ENCODE data around the gene EIF1.
A peak's percentile ranks its signal among the peaks of the same experiment; 100 is the strongest.
"Not testable (repeated sequence)": the region's sequence is repeated elsewhere in the genome, so short reads cannot be mapped to it uniquely, and the experiment has no call there.

Gene EIF1

DNA sequence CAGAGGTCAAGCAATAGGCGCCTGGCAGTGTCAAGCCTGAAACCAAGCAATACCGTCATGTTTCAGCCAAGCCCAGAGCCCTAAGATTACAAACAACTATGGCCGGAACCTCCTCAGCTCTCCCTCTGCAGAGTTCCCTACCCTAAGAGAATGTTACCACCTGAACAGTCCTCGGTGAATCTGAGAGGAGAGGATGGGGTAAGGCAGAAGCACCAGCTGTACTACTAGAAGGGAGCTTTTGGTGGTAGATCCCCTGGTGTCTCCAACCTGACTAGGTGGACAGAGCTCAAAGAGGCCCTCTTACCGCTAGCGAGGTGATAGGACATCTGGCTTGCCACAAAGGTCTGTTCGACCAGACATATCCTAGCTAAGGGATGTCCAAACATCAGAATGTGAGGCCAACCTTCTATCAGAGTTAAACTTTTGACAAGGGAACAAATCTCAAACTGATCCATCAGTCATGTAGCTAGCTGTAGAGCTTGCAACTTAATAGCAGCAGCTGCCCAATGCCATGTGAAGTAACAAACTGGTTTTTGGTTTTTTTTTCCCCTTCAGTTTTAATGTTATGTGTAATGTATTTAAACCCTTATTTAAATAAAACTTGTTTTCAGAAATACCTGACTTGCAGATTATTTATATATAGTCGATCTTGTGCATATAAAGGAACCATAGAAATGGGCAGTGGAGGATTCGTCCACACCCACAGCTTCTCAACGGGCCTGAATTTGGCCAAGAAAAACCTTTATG lies 2.5 kb downstream of the EIF1 start:
- DNase-seq (ENCODE audit: insufficient read length, low spot score): no peak
- no peak for FAIRE-seq
- TF ChIP-seq POLR2A (IDR thresholded peaks at IDR 0.05; ENCODE audit: low read depth, low read length): no peak

DNA sequence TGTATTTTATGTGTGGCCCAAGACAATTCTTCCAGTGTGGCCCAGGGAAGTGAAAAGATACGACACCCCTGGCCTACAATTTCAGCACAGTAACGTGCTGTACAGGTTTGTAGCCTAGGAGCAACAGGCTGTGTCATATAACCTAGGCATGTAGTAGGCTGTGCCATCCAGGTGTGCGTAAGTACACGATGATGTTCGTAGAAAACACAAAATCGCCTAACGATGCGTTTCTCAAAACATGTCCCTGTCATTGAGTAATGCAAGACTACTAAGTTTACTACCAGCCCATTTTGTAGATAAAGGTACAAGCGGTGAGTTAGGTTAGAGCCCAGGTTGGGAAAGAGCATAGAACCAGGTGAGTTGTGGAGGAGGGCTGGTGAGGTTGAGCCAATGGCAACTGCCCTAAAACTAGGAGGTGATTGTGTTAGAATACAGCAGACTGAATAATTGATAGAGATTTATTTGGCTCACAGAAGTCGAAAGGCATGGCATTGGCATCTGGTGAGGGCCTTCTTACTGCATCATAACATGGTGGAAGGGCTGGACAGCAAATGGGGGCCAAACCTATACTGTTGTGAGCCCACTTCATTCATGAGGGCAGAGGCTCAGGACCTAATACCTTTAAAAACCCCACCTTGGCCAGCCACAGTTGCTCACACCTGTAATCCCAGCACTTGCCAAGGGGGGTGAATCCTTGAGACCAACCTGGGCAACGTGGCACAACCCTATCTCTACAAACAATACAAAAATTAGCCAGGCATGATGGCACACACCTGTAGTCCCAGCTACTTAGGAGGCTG lies 4.2 kb downstream of the EIF1 start:
- FAIRE-seq: no peak

DNA sequence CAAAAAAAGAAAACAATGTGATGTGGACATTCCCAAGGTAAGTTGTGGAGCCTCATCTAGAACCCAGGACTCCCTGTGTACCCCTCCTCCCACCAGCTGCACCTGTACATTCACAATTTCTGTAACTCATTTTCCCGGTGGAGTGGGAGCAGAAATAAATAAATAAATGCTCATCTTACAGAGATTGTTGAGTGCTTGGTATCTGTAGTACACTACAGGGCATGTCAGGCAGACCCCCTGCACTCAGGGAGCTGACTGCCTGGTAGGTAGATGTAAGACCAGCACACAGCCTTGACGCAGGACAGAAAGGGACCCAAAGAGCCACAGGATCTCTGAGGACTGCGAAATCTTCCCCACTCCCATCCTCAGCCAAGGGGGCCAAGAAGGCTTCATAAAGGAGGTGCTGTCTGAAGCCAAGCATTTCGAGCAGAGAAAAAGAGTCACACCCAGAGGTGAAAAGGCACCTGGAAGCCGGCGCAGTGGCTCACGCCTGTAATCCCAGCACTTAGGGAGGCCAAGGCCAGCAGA lies 6.5 kb downstream of the EIF1 start:
- no peak for FAIRE-seq
- no peak for TF ChIP-seq POLR2A (IDR thresholded peaks at IDR 0.05; ENCODE audit: low read depth, low read length)
- no peak for DNase-seq (ENCODE audit: insufficient read length, low spot score)

More for the DNA sequence above, 4.2 kb downstream of the EIF1 start:
- no peak for DNase-seq (ENCODE audit: insufficient read length, low spot score)
- TF ChIP-seq POLR2A (IDR thresholded peaks at IDR 0.05; ENCODE audit: low read depth, low read length): 0 out of 2 replicates have a peak, but pooled peaks have one; percentile 20

DNA sequence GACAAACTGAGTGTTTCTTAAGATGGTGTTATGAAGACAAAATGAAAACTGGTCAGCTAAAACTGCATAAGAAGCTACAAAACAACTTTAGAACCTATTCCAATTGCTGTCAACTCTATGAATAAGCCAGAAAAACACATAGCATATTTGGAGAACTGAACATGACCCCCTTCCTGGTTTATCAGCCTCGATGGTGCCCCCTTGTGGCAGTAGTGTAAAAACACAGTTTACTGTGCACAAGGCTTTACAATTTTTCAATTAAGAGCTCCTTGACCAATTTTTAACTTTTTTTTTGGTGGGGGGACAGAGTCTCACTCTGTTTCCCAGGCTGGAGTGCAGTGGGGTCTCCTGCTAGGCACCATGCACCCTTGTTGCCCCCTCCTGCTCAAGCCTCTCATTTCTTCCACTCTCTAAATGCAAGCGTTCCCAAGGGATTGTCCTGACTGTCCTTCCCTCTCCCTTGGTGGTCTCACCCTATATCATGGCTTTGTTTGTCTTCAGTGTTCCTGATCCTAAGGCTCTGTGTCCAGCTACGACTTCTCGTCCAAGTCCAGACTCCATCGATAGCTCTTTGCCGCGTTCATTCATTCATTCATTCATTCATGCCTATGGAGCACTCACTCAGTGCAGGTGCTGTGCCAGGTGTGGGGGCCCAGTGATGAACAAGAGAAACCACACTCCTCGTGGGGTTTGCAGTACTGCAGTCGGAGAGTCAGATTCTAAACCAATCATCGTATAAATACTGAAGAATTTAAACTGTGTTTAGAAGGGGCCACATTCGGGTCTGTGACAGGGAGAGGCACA lies 7.5 kb downstream of the EIF1 start:
- DNase-seq (ENCODE audit: insufficient read length, low spot score): peak; percentile 60

DNA sequence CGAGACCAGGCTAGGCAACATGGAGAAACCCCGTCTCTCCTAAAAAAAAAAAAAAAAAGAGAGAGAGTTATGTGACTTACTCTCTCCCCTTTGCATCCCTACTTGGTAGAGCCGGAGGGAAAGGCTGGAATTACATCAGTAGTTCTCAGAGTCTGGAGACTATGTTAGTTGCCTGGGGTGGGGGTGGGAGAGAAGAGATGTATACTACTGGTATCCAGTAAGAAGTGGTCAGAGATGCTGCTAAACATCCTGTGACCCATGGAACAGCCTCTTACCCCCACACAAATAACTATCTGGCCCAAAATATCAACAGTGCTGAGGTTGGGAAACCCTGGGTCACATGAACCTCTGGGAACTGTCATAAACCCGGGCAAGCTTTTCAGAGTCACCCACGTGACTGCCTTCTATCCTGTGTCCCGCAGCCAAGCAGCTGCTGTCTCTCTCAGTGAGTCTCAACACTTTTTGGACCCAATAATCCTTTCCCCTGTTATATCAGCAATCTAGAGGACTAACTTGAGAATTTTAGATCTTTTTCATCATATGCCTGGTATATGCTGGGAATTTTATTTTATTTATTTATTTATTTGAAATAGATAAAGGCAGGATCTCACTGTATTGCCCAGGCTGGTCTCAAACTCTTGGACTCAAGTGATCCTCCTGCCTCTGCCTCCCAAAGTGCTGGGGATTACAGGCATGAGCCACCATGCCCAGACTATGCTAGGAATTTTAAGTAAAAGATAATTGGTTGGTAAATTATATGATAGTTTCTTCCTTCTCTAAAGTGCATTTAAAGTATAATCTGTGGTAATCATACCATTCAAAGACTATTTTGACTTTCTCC lies 8.7 kb downstream of the EIF1 start:
- no peak for FAIRE-seq
- no peak for TF ChIP-seq POLR2A (IDR thresholded peaks at IDR 0.05; ENCODE audit: low read depth, low read length)
- no peak for DNase-seq (ENCODE audit: insufficient read length, low spot score)

More for the DNA sequence above, 7.5 kb downstream of the EIF1 start:
- no peak for TF ChIP-seq POLR2A (IDR thresholded peaks at IDR 0.05; ENCODE audit: low read depth, low read length)
- no peak for FAIRE-seq

DNA sequence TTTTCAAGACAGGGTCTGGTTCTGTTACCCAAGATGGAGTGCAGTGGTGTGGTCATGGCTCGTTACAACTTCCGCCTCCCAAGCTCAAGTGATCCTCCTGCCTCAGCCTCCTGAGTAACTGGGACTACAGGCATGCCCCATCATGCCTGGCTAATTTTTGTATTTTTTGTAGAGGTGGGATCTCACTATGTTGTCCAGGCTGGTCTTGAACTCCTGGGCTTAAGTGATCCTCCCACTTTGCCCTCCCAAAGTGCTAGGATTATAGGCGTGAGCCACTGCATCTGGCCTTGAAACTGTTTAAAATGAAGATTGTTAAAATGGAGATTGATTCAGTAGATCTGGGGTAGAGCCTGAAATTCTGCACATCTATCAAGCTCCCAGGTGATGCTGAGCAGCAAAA lies 12.2 kb downstream of the EIF1 start:
- not testable (repeated sequence) for FAIRE-seq; DNase-seq (ENCODE audit: insufficient read length, low spot score)

DNA sequence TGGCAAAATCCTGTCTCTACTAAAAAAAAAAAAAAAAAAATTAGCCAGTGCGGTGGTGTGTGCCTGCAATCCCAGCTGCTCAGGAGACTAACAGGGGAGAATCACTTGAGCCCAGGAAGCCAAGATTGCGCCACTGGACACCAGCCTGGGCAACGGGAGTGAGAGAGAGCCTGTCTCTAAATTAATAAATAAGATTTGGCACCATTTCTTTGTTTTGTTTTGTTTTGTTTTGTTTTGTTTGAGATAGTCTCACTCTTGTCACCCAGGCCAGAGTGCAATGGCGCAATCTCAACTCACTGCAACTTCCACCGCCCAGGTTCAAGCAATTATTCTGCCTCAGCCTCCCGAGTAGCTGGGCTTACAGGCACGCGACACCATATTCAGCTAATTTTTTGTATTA lies 14.0 kb downstream of the EIF1 start:
- no peak for DNase-seq (ENCODE audit: insufficient read length, low spot score)
- TF ChIP-seq POLR2A (IDR thresholded peaks at IDR 0.05; ENCODE audit: low read depth, low read length): no peak
- FAIRE-seq: no peak

DNA sequence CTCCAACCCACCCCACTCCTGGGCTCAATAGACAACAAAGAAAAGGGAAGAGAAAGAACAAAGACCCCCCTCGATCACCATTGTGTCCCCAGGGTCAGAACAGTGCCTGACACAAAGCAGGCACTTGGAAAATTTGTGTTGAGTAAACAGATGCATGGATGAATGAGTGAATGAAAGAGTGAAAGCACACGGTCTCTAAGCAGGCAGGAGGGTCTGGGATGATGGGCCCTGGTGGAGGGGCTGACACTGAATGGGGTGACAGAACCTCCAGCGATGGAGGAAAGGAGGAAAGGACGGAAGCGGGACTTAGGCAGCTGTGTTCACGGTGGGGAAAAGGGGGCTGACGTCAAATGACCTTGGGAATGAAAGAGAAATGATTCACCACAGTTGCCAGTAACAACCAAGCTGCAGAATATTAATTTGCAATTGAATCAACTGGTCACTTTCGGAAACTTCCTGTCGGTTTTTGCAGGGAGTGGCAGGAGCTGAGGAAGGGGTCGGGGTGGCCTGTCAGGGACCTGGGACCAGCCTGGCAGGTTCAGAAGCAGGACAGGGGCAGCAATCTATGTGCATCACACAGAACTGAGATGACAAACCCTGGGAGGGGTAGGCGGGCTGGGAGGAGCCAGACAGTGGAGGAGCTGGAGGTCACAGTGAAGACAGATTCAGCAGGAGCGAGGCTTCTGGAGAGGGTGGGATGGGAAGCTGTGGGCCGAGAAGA lies 16.7 kb downstream of the EIF1 start:
- FAIRE-seq (no peak), DNase-seq (ENCODE audit: insufficient read length, low spot score) (no peak)
- no peak for TF ChIP-seq POLR2A (IDR thresholded peaks at IDR 0.05; ENCODE audit: low read depth, low read length)

DNA sequence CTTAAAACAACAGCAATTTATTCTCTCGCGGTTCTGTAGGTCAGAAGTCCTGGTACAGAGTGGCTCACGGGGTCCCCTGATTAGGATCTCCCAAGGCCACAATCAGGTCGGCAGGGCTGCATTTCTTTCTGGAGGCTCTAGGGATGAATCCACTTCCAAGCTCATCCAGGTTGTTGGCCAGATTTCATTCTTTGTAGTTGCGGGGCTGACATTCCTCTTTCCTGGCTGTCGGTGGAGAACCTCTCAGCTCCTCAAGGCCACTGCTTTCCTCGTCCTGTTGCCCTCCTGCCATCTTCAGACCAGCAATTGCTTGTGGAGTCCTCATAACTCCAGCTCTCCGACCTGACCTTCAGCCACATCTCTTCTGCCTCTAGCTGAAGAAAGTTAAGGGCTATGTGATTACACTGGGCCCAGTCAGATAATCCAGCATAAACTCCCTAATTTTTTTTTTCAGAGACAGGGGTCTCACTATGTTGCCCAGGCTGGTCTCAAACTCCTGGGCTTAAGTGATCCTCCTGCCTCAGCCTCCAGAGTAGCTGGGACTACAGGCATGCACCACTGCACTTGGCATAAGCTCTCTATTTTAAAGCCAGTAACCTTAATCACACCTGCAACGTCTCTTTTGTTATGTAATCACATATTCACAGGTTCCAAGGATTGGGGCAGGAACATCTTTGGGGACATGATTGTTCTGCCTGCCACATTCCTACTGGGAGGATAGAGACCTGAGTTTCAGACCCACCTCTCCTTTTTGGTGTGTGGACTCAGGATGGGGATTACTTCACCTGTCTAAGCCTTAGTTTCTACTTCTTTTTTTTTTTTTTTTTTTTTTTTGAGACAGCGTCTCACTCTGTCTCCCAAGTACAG lies 19.4 kb downstream of the EIF1 start:
- DNase-seq (ENCODE audit: insufficient read length, low spot score): no peak
- TF ChIP-seq POLR2A (IDR thresholded peaks at IDR 0.05; ENCODE audit: low read depth, low read length): no peak
- no peak for FAIRE-seq

DNA sequence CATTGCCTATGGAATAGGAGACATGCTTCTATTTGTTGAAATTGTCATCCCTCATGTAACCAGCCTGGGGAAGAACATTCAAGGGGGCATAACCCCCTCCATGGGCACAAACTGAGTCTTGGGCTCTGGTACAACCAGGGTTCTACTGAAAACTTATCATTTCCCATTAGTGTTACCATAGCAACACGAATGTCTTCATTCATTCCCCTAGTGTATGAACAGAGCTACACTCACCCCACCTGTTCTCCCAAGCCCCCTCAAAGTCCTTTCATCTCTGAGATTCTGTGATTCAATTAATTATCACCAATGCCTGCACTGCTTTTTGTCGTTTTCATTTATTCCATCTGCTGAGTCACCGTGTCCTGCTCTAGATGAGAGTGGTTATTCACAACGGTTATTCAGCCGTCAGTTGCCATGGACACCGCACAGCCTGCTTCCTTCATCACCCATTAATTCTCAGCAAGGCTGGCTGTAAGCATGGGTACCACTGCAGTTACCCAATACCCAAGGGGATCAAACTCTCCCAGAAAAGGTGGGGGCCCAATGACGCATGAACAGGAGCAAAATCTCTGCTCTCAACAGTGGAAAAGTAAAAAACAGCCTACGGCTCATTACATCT lies 21.9 kb downstream of the EIF1 start:
- no peak for TF ChIP-seq POLR2A (IDR thresholded peaks at IDR 0.05; ENCODE audit: low read depth, low read length)
- DNase-seq (ENCODE audit: insufficient read length, low spot score) (peak; percentile 77), FAIRE-seq (no peak)

DNA sequence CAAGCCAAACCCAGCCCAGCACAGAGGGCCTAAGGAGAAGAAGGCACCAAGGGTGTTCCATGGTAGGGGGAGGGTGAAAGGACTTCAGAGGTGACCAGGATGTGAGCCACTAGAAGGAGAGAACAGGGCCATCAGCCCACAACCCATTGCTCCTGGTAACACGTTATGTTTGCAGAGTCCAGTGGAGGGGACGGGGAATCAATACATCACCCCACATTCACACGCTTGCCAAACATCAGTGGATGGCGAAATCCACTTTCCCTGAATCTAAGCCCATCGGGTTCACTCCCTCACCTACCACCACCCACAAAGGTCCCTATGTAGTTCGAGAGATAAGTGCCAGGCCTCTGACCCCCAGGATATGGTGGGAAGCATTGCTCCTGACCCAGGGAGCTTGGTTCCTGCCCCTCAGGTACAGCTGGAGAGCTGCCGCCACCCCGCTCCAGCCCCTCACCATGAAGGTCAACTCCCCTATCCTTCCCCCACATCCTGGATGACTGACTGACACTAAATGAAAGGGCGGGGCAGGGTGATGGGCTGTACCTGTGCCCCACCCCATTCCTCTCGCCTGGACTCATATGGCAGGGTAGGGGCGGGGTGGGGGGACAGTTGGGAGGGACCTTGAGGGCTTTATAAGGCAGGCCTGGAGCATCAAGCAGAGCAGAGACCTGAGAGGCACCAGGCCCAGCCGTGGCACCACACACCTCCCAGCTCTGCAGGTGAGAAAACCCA lies 23.1 kb downstream of the EIF1 start, which contains the start of gene GAST:
GAST (plus strand) TSS at position 663 of the 732 bp plus-strand sequence. CDS start 3,106 bp downstream, outside the sequence.
- DNase-seq (ENCODE audit: insufficient read length, low spot score): no peak
- no peak for FAIRE-seq
- no peak for TF ChIP-seq POLR2A (IDR thresholded peaks at IDR 0.05; ENCODE audit: low read depth, low read length)

Measured in H54 (cell line).